Spinal cord (tissue), 10 donors: ENCODE measurements around the gene KCNH1. TPM values are rescaled to one million over a fixed set of nuclear protein-coding genes. Genes with fewer than 3 reads are reported as not detected.

Experiments
- DNase-seq, 6 donors: peaks; one replicate each; pipeline versions ENCODE4 v3.0.0 to v3.0.0-alpha.2; 2013 to 2015; ENCODE audit warnings: low spot score in 6 of 6, low read depth in 4 of 6
- H3K27ac ChIP-seq: one replicate; pipeline ENCODE4 v1.5.1; 2013; ENCODE audit warnings: low read depth, low read length, control low read depth
- H3K27me3 ChIP-seq: one replicate; pipeline ENCODE4 v1.6.1; 2013; ENCODE audit warnings: low read length; ENCODE audit not compliant: control insufficient read depth, insufficient read depth
- H3K36me3 ChIP-seq: one replicate; pipeline ENCODE4 v1.6.1; 2013; ENCODE audit warnings: low read length; ENCODE audit not compliant: control insufficient read depth, insufficient read depth
- H3K4me1 ChIP-seq: one replicate; pipeline ENCODE4 v1.6.1; 2013; ENCODE audit warnings: low read length; ENCODE audit not compliant: control insufficient read depth, insufficient read depth
- H3K4me3 ChIP-seq: one replicate; pipeline ENCODE4 v1.5.1; 2013; ENCODE audit warnings: low read depth, low read length, control low read depth
- H3K9me3 ChIP-seq: one replicate; pipeline ENCODE4 v1.6.1; 2013; ENCODE audit warnings: low read length; ENCODE audit not compliant: control insufficient read depth, insufficient read depth
- WGBS: methylation state at CpG from one replicate; pipeline ENCODE4 v1.1.5; 2013; ENCODE audit warnings: missing lambda C conversion rate; ENCODE audit not compliant: insufficient coverage; 5-methylcytosine and 5-hydroxymethylcytosine counted together
- polyA plus RNA-seq, 2 donors: library from polyadenylated mRNA; unstranded; fragments of 120-200 nt; gene quantifications; one replicate each; pipeline ENCODE4 v1.2.1, GENCODE V29; 2013; ENCODE audit not compliant: insufficient read length in 2 of 2
- total RNA-seq, 2 donors: library from RNA; depleted of rRNA in 1 of 2; stranded (reverse); fragments of 120-200 nt in 1 of 2; fragments of >200 nt in 1 of 2; gene quantifications; one replicate each; pipeline versions ENCODE4 v1.2.3 to v1.2.4, GENCODE V29; 2013 to 2014
- donor health status: healthy.

Gene KCNH1
- total and polyA plus RNA-seq, 4 donors: 2.6 to 8.6 (median 3.8) TPM

DNA sequence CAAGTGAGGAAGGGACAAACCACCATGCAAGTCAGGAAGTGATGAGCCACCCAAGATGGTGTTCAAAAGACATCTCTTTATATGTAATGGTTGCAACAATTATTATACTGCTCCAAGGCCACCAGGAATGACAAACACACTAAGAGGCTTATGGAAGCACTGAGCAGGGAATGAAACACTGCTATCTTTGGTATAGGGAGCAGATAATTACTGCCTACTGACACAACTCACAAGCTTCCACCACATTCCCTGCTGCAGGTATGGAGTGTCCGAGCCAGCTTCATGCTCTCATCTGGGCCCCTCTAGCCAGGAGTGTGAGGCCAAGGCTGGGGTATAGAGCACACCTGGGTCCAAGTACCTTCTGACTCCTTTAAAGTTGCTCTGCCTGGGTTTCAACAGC, 433.9 kb downstream of the KCNH1 start:
- Histone ChIP-seq H3K4me1 (peaks cover 14% of the 10 kb centered on the region), H3K27ac (no peak overlapping the region), H3K9me3 (no peaks in the 10 kb centered on the region), H3K4me3 (no peak overlapping the region), H3K27me3 (no peaks in the 10 kb centered on the region), H3K36me3 (no peaks in the 10 kb centered on the region)
- WGBS: no CpG with 5 or more reads among the region's 1 CpG
- no peak for DNase-seq

DNA sequence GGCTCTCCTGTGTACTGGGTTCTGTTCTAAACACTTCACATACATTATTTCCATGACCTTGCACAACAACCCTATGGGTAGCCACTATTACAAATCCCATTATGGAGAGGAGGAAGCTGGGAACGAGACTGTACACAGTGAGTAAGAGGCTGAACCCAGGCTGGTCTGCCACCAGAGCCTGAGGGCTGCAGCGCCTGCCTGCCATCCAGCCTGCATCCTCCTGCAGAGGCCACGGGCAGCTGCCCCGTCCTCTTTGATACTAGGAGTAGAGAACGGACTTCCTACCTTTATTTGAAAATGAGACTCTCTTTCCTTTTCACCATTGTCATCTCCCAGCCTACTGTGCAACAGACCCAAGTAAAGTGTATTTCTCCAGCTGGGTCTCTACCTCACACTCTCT, 435.3 kb downstream of the KCNH1 start:
- H3K4me1 ChIP-seq: peaks cover 14% of the 10 kb centered on the region
- no peaks in the 10 kb centered on the region for H3K27me3 ChIP-seq
- H3K36me3 ChIP-seq: no peaks in the 10 kb centered on the region
- no peak overlapping the region for H3K27ac ChIP-seq
- no peaks in the 10 kb centered on the region for H3K9me3 ChIP-seq
- 100% methylated on average over 4 of the region's 5 CpGs for WGBS
- no peak overlapping the region for H3K4me3 ChIP-seq
- DNase-seq: no peak

DNA sequence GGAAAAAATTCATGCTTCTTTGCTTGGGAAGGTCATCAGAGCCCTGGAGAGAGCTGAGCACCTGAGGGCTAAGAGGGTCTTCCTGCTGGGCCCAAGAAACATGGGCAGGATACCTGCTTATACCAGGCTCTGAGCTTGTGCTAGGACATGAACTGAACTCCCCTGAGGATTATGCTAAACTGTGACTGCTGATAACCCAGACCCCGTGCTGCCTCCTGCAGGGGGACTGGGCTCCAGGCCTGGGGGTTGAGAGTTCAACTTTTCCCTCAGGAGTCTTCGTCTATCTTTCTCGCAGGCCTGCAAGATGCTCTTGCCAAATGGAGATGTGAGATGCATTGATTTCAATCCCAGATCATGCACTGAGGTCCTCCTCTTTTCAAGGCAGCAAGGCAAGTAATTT, 436.8 kb downstream of the KCNH1 start:
- Histone ChIP-seq H3K4me1 (peaks cover 14% of the 10 kb centered on the region), H3K27me3 (no peaks in the 10 kb centered on the region), H3K4me3 (no peak overlapping the region), H3K36me3 (no peaks in the 10 kb centered on the region), H3K9me3 (no peaks in the 10 kb centered on the region), H3K27ac (no peak overlapping the region)
- 65% methylated on average over 2 of the region's 3 CpGs for WGBS
- no peak for DNase-seq

DNA sequence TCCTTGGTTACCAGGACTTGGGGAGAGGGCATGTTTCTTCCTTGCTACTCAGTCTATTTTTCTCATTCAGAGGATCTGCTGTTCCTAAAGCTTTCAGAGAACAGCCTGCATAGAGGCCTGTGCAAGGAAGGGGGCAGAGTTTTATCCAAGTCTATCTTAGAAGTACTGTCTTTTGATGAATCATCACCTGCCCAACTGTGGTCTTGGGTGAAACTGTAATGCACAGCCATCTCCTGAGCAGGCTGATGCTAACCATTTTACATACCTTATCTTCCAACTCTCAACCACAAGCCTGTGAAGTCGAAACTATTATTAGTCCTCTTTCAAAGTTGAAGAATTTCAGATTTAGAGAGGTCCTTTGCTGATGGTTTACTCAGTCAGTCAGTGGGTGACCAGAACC, 437.2 kb downstream of the KCNH1 start:
- Histone ChIP-seq H3K4me1 (peaks cover 14% of the 10 kb centered on the region), H3K9me3 (no peaks in the 10 kb centered on the region), H3K36me3 (no peaks in the 10 kb centered on the region), H3K4me3 (no peak overlapping the region), H3K27ac (no peak overlapping the region), H3K27me3 (no peaks in the 10 kb centered on the region)
- no CpG with 5 or more reads among the region's 1 CpG for WGBS
- DNase-seq: peak in 1 of 6 donors; percentile 34

DNA sequence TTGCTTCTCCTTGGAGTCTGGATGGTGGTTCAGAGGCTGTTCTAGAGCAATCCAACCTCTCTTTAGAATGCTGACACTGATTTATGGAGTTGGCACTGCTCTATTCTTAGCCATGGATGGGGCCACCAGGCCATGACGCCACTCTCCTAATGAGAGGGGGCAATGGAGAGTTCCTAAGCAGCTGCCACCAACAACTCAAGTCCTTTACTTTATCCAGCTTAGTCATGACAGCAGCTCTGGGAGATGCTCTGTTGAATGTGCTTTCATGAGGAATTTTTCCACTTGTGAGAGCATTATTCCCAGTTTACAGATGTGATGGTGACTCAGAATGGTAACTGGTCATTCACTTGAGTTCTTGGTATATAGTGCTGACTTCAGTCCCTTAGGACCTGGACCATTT, 438.9 kb downstream of the KCNH1 start:
- Histone ChIP-seq H3K4me3 (no peak overlapping the region), H3K4me1 (peaks cover 17% of the 10 kb centered on the region), H3K36me3 (no peaks in the 10 kb centered on the region), H3K27me3 (no peaks in the 10 kb centered on the region), H3K9me3 (no peaks in the 10 kb centered on the region), H3K27ac (no peak overlapping the region)
- WGBS: no CpG with 5 or more reads among the region's 1 CpG
- no peak for DNase-seq

DNA sequence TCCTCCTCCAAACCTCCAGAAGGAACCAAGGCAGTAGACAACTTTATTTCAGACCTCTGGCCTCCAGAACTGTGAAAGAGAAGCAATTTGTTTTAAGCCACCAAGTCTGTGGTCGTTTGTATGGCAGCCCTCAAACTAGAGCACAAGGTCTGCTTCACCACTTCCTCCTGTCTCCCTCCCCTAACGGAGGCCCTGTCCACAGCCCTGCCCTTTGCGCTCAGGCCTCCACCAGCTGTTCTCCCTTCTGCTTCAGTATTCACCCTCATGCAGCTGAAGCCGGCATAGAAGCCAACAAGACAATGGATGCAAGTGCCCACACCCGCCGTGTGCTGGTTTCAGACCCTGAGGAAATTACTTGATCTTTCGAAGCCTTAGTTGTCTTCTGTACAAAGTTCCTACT, 441.2 kb downstream of the KCNH1 start:
- WGBS: 79% methylated on average over 6 of the region's 7 CpGs
- no peak for DNase-seq

DNA sequence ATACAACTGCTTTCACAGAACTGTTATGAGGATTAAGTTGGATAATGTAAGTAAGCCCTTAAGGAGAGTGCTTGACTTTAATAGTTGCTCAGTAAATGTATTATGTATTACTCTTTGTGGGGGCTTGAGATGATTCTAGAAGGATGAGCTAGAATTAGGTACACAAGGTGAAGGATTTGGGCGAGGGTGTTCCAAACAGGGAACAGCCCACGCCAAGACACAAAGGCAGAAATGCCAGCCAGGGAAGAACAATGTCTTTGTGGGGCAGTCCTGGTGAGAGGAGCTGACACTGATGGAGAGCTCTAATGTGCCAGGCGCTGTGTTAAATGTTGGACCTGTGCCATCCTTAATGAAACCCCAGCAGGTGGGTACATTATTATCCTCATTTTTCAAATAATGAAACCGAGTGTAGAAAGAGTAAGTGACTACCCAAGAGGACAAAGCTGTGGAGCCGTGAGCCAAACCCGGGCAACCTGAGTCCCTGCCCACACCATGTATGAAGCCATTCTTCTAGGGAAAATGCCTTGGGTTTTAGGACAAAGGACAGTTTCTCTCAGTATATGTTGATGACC, 442.8 kb downstream of the KCNH1 start:
- H3K36me3 ChIP-seq: no peaks in the 10 kb centered on the region
- DNase-seq: peak in 2 of 6 donors; percentile 7 to 68
- H3K4me3 ChIP-seq: no peak overlapping the region
- H3K9me3 ChIP-seq: no peaks in the 10 kb centered on the region
- H3K27ac ChIP-seq: no peak overlapping the region
- 49% methylated on average over 3 of the region's 6 CpGs for WGBS
- peaks cover 9% of the 10 kb centered on the region for H3K4me1 ChIP-seq
- H3K27me3 ChIP-seq: no peaks in the 10 kb centered on the region

More for the DNA sequence above, 441.2 kb downstream of the KCNH1 start:
- H3K4me1 ChIP-seq: peaks cover 17% of the 10 kb centered on the region
- no peaks in the 10 kb centered on the region for H3K27me3 ChIP-seq
- H3K9me3 ChIP-seq: no peaks in the 10 kb centered on the region
- no peak overlapping the region for H3K4me3 ChIP-seq
- no peak overlapping the region for H3K27ac ChIP-seq
- no peaks in the 10 kb centered on the region for H3K36me3 ChIP-seq

DNA sequence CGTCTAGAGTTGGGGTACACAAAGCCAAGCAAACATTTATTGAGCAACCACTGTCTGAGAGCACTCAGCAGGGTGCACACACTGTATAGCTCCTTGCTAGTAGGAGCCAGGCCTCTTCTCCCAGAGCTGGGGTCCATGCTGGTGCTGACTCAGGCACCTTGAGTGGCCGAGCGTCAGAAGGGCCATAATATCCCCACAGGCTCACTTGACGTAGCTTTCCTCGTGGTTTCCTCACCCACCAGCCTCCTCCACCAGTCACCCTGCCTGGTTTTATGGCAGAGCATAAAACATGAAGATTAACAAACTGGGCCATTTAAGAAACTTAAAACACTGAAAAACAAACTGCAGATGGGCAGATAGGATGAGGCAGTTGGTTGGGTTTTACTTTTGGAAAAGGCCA, 443.7 kb downstream of the KCNH1 start:
- H3K27ac ChIP-seq: no peak overlapping the region
- H3K36me3 ChIP-seq: no peaks in the 10 kb centered on the region
- no peaks in the 10 kb centered on the region for H3K9me3 ChIP-seq
- peaks cover 3% of the 10 kb centered on the region for H3K4me1 ChIP-seq
- H3K4me3 ChIP-seq: no peak overlapping the region
- H3K27me3 ChIP-seq: no peaks in the 10 kb centered on the region
- 86% methylated on average over 4 of the region's 5 CpGs for WGBS
- DNase-seq: no peak

DNA sequence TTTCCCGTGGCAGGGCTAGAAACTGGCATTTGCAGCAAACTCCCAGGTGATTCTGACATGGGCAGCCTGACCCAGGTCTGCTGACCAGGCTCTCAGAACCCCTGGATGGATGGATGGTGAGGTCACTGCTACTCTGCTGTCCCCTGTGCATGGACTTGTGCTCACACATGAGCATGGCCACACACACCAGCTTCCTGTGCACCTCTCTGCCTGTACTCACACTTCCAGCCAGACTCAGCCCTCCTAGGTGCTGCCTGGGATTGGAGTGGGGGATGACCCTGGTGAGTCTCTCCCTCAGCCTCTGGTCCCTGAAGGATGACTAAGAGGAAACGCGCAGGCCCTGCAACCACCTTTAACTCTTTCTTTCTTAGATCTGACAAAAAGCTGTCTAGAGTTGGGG, 444.1 kb downstream of the KCNH1 start:
- Histone ChIP-seq H3K9me3 (no peaks in the 10 kb centered on the region), H3K4me1 (peaks cover 3% of the 10 kb centered on the region), H3K27me3 (no peaks in the 10 kb centered on the region), H3K36me3 (no peaks in the 10 kb centered on the region), H3K27ac (no peak overlapping the region), H3K4me3 (no peak overlapping the region)
- 97% methylated on average over 3 of the region's 3 CpGs for WGBS
- DNase-seq: no peak

DNA sequence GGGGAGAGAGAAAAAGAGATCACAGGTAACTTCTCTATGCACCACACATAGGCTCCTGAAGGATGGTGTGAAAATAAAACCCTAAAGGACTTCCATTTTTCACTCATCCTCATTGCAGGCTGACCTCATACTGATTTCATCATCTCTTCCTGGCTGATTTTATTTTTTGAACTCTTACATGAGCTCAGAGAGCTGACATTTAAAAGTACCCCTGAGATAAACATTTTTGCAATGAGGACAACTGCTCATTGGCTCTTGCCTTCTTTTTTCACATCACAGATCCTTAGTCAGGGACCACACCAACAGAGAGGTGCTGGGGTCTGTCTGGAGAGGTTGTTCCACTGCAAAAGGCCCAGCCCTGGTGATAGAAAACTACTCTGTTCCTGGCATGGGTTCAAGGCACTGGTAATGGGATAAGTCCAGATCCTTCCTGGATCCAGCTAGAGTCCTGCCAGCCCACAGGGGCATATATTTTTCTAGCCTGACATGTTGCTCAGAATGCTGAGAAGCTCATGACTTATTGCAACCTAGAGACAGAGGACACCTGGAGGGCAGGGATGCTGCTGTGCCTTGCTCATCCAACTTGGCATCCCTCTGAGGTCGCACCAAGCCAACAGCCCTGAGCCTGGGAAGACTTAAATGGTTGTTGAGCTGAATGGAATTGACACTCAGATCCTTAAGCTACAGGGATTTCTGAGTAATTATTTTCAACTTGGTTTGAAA, 445.3 kb downstream of the KCNH1 start:
- Histone ChIP-seq H3K4me3 (no peak overlapping the region), H3K36me3 (no peaks in the 10 kb centered on the region), H3K27ac (no peak overlapping the region), H3K9me3 (no peaks in the 10 kb centered on the region), H3K27me3 (no peaks in the 10 kb centered on the region), H3K4me1 (peaks cover 3% of the 10 kb centered on the region)
- DNase-seq: no peak
- whole genome bisulfite sequencing: 83% methylated on average over 1 of the region's 1 CpG
